H1 (cell line): ENCODE measurements around the gene KCNMA1.

Experiments used
- JUND ChIP-seq: IDR thresholded peaks from 2 replicates; pipeline ENCODE4 v1.6.1; 2011; ENCODE audit warnings: mild to moderate bottlenecking, improper control_type of control experiment, low read length
- YY1 ChIP-seq: IDR thresholded peaks from 2 replicates; pipeline ENCODE4 v1.6.1; 2011; ENCODE audit warnings: low read depth, mild to moderate bottlenecking, low read length

GRCh38 chr10:77606751-77607150 is 30.9 kb downstream of the KCNMA1 start:
- TF ChIP-seq JUND: no peak
- no peak for TF ChIP-seq YY1
